WTC11 (cell line): Measurements from ENCODE around the gene DPH5. TPM values are rescaled to one million over a fixed set of nuclear protein-coding genes. Genes with fewer than 3 reads are reported as not detected.

Experiments
- ATAC-seq: fragments of 200-7000 bp; cut with Tn5 transposase; 2 replicates; pipeline ENCODE4 v1.10.0; 2021; ENCODE audit warnings: mild to moderate bottlenecking, moderate library complexity
- CTCF ChIA-PET: fragments of 300-600 bp; sonication (Branson Sonifier 250); formaldehyde crosslinking; loops from one replicate; lab custom pipeline; 2021; ENCODE audit warnings: antibody characterized with exemption; lab: Charles Lee
- POLR2A ChIA-PET: fragments of 350-600 bp; sonication (Branson Sonifier 250); formaldehyde crosslinking; loops from one replicate; lab custom pipeline; 2021; ENCODE audit warnings: antibody characterized with exemption; lab: Charles Lee
- DNase-seq: peaks from one replicate; pipeline ENCODE4 v3.0.0; 2021; ENCODE audit warnings: low spot score
- H3K27ac Mint-ChIP-seq: 2 replicates; pipeline ENCODE4 v1.8.0; 2021; ENCODE audit warnings: mixed read lengths
- H3K27me3 Mint-ChIP-seq: 2 replicates; pipeline ENCODE4 v1.8.0; 2021; ENCODE audit warnings: low read depth, mild to moderate bottlenecking, moderate library complexity, mixed read lengths
- H3K36me3 Mint-ChIP-seq: 2 replicates; pipeline ENCODE4 v1.8.0; 2021; ENCODE audit warnings: mixed read lengths
- H3K4me1 Mint-ChIP-seq: 2 replicates; pipeline ENCODE4 v1.8.0; 2022; ENCODE audit warnings: mixed read lengths
- H3K4me3 Mint-ChIP-seq: 2 replicates; pipeline ENCODE4 v1.8.0; 2021; ENCODE audit warnings: mild to moderate bottlenecking, moderate library complexity, mixed read lengths
- H3K9me3 Mint-ChIP-seq: 2 replicates; pipeline ENCODE4 v1.8.0; 2021; ENCODE audit warnings: mixed read lengths
- CBFB ChIP-seq: sonication (generic); formaldehyde crosslinking; IDR thresholded peaks from 2 replicates; pipeline ENCODE4 v1.8.1; 2022; ENCODE audit warnings: mild to moderate bottlenecking, low read depth, missing genetic modification reagents
- ESRRA ChIP-seq: sonication (generic); formaldehyde crosslinking; IDR thresholded peaks from 2 replicates; pipeline ENCODE4 v1.8.1; 2022; ENCODE audit warnings: mild to moderate bottlenecking, missing genetic modification reagents, borderline replicate concordance
- FOXJ3 ChIP-seq: sonication (generic); formaldehyde crosslinking; IDR thresholded peaks from 2 replicates; pipeline ENCODE4 v1.9.0; 2021; ENCODE audit warnings: missing genetic modification reagents, mild to moderate bottlenecking, borderline replicate concordance
- NFYB ChIP-seq: sonication (generic); formaldehyde crosslinking; conservative IDR thresholded peaks from 2 replicates; pipeline ENCODE4 v1.8.0; 2022; ENCODE audit warnings: low read depth, missing genetic modification reagents
- NR3C1 ChIP-seq: sonication (generic); formaldehyde crosslinking; conservative IDR thresholded peaks from 2 replicates; pipeline ENCODE4 v1.8.1; 2023; ENCODE audit warnings: low read depth, mild to moderate bottlenecking, missing genetic modification reagents
- SMAD4 ChIP-seq: sonication (generic); formaldehyde crosslinking; IDR thresholded peaks from 2 replicates; pipeline ENCODE4 v1.8.0; 2022; ENCODE audit warnings: mild to moderate bottlenecking, missing genetic modification reagents
- ZNF219 ChIP-seq: sonication (generic); formaldehyde crosslinking; IDR thresholded peaks from 2 replicates; pipeline ENCODE4 v1.8.0; 2023; ENCODE audit warnings: missing genetic modification reagents, mild to moderate bottlenecking, borderline replicate concordance
- ZNF317 ChIP-seq: sonication (generic); formaldehyde crosslinking; IDR thresholded peaks from 2 replicates; pipeline ENCODE4 v1.8.1; 2023; ENCODE audit warnings: low read depth, mild to moderate bottlenecking, moderate library complexity, missing genetic modification reagents, borderline replicate concordance
- total RNA-seq: library from RNA; stranded (reverse); gene quantifications from 3 replicates; pipeline ENCODE4 v1.2.3, GENCODE V29; 2021
- TF ChIP-seq, protein P1 (sequence below): sonication (generic); formaldehyde crosslinking; conservative IDR thresholded peaks from 2 replicates; pipeline ENCODE4 v1.8.1; 2023; ENCODE audit warnings: mild to moderate bottlenecking, low read depth, missing genetic modification reagents, moderate library complexity
- TF ChIP-seq, protein P2 (sequence below): fragments of 250-450 bp; sonication (Bioruptor Pico); IDR thresholded peaks from 2 replicates; pipeline ENCODE4 v1.9.0; 2021; ENCODE audit warnings: mild to moderate bottlenecking
- TF ChIP-seq, protein P3 (sequence below): sonication (generic); formaldehyde crosslinking; IDR thresholded peaks from 2 replicates; pipeline ENCODE4 v1.8.1; 2023; ENCODE audit warnings: mild to moderate bottlenecking, missing genetic modification reagents, moderate library complexity
- TF ChIP-seq, protein P4 (sequence below): fragments of 250-450 bp; sonication (Bioruptor Pico); IDR thresholded peaks from 2 replicates; pipeline ENCODE4 v1.8.0; 2021; ENCODE audit warnings: mild to moderate bottlenecking
- TF ChIP-seq, protein P5 (sequence below): sonication (generic); formaldehyde crosslinking; IDR thresholded peaks from 2 replicates; pipeline ENCODE4 v1.8.1; 2023; ENCODE audit warnings: mild to moderate bottlenecking, missing genetic modification reagents, borderline replicate concordance
- TF ChIP-seq, protein P6 (sequence below): sonication (generic); formaldehyde crosslinking; IDR thresholded peaks from 2 replicates; pipeline ENCODE4 v1.8.0; 2023; ENCODE audit warnings: missing genetic modification reagents

Gene DPH5
- total RNA-seq, 1 experiment from 2014 or later = 64.8 TPM

DNA sequence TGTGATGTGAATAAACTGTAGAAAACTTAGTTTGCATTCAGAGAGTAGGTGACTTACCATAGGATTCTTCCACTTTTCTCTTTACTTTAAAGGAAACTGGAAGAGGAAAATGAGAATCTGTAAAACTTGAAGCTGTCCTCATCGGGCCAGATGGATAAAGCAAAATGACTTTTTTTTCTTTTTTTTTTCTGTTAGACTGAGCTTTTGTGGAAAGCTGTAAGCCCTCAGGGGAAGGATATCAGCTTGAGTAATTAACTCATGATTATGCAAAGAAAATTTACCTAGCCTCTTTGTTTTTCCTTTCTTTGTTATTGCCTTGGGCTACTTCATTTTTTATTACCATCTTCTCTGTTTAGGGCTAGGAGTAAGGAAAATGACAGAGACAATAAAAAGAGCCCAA, 53.4 kb downstream of the DPH5 start (continued):
- TF ChIP-seq, protein P1, sequence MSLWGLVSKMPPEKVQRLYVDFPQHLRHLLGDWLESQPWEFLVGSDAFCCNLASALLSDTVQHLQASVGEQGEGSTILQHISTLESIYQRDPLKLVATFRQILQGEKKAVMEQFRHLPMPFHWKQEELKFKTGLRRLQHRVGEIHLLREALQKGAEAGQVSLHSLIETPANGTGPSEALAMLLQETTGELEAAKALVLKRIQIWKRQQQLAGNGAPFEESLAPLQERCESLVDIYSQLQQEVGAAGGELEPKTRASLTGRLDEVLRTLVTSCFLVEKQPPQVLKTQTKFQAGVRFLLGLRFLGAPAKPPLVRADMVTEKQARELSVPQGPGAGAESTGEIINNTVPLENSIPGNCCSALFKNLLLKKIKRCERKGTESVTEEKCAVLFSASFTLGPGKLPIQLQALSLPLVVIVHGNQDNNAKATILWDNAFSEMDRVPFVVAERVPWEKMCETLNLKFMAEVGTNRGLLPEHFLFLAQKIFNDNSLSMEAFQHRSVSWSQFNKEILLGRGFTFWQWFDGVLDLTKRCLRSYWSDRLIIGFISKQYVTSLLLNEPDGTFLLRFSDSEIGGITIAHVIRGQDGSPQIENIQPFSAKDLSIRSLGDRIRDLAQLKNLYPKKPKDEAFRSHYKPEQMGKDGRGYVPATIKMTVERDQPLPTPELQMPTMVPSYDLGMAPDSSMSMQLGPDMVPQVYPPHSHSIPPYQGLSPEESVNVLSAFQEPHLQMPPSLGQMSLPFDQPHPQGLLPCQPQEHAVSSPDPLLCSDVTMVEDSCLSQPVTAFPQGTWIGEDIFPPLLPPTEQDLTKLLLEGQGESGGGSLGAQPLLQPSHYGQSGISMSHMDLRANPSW (CRISPR knock-in tag) = no peak

DNA sequence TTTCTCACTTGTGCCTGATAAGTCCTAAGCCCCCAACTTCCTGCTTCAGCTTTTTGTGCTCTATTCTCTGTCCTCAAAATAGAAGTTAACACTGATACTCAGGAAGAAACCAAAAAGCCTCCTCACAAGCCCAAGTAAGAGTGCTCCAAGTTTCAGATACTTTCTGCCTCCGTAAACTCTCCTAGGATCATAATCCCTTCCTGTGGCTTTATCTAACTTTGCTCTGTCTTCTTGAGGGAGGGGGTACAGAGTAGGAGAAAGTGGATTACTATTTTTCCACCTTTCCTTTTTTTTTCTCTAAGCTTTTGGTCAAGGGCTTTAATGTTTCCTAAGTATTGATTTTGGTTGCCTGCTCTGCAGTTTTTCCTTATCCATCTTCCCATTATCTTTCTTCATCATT, 54.6 kb downstream of the DPH5 start:
- Mint-ChIP-seq H3K27me3 (no peaks in the 10 kb centered on the region), H3K9me3 (no peaks in the 10 kb centered on the region), H3K4me3 (no peak overlapping the region), H3K4me1 (peaks cover 35% of the 10 kb centered on the region), H3K36me3 (peaks cover 18% of the 10 kb centered on the region), H3K27ac (peak overlapping the region; percentile 85)
- ChIA-PET POLR2A (no interaction called here), CTCF (no interaction called here)
- ATAC-seq (0 out of 2 replicates have a peak, but pooled peaks have one; percentile 28), DNase-seq (no peak)
- TF ChIP-seq, protein P2, sequence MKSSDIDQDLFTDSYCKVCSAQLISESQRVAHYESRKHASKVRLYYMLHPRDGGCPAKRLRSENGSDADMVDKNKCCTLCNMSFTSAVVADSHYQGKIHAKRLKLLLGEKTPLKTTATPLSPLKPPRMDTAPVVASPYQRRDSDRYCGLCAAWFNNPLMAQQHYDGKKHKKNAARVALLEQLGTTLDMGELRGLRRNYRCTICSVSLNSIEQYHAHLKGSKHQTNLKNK (CRISPR knock-in tag) = no peak
- TF ChIP-seq ESRRA (CRISPR knock-in tag) (no peak), CBFB (no peak), ZNF219 (CRISPR knock-in tag) (no peak), FOXJ3 (CRISPR knock-in tag) (no peak), NR3C1 (CRISPR knock-in tag) (no peak), SMAD4 (CRISPR knock-in tag) (no peak), NFYB (CRISPR knock-in tag) (no peak), ZNF317 (no peak)
- TF ChIP-seq, protein P3, sequence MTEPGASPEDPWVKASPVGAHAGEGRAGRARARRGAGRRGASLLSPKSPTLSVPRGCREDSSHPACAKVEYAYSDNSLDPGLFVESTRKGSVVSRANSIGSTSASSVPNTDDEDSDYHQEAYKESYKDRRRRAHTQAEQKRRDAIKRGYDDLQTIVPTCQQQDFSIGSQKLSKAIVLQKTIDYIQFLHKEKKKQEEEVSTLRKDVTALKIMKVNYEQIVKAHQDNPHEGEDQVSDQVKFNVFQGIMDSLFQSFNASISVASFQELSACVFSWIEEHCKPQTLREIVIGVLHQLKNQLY (CRISPR knock-in tag) = no peak
- TF ChIP-seq, protein P4, sequence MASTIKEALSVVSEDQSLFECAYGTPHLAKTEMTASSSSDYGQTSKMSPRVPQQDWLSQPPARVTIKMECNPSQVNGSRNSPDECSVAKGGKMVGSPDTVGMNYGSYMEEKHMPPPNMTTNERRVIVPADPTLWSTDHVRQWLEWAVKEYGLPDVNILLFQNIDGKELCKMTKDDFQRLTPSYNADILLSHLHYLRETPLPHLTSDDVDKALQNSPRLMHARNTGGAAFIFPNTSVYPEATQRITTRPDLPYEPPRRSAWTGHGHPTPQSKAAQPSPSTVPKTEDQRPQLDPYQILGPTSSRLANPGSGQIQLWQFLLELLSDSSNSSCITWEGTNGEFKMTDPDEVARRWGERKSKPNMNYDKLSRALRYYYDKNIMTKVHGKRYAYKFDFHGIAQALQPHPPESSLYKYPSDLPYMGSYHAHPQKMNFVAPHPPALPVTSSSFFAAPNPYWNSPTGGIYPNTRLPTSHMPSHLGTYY (CRISPR knock-in tag) = no peak
- TF ChIP-seq, protein P5, sequence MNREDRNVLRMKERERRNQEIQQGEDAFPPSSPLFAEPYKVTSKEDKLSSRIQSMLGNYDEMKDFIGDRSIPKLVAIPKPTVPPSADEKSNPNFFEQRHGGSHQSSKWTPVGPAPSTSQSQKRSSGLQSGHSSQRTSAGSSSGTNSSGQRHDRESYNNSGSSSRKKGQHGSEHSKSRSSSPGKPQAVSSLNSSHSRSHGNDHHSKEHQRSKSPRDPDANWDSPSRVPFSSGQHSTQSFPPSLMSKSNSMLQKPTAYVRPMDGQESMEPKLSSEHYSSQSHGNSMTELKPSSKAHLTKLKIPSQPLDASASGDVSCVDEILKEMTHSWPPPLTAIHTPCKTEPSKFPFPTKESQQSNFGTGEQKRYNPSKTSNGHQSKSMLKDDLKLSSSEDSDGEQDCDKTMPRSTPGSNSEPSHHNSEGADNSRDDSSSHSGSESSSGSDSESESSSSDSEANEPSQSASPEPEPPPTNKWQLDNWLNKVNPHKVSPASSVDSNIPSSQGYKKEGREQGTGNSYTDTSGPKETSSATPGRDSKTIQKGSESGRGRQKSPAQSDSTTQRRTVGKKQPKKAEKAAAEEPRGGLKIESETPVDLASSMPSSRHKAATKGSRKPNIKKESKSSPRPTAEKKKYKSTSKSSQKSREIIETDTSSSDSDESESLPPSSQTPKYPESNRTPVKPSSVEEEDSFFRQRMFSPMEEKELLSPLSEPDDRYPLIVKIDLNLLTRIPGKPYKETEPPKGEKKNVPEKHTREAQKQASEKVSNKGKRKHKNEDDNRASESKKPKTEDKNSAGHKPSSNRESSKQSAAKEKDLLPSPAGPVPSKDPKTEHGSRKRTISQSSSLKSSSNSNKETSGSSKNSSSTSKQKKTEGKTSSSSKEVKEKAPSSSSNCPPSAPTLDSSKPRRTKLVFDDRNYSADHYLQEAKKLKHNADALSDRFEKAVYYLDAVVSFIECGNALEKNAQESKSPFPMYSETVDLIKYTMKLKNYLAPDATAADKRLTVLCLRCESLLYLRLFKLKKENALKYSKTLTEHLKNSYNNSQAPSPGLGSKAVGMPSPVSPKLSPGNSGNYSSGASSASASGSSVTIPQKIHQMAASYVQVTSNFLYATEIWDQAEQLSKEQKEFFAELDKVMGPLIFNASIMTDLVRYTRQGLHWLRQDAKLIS (CRISPR knock-in tag) = no peak
- TF ChIP-seq, protein P6, sequence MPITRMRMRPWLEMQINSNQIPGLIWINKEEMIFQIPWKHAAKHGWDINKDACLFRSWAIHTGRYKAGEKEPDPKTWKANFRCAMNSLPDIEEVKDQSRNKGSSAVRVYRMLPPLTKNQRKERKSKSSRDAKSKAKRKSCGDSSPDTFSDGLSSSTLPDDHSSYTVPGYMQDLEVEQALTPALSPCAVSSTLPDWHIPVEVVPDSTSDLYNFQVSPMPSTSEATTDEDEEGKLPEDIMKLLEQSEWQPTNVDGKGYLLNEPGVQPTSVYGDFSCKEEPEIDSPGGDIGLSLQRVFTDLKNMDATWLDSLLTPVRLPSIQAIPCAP (CRISPR knock-in tag) = no peak
